Amniotic epithelial cell (primary cell): ENCODE results near the gene NCOA3.
"Not testable (repeated sequence)": the region's sequence is repeated elsewhere in the genome, so short reads cannot be mapped to it uniquely, and the experiment has no call there.

Experiments
- DNase-seq: peaks from one replicate; pipeline ENCODE4 v3.0.0-alpha.2; 2010; ENCODE audit warnings: low read depth

The NCOA3 gene

DNA sequence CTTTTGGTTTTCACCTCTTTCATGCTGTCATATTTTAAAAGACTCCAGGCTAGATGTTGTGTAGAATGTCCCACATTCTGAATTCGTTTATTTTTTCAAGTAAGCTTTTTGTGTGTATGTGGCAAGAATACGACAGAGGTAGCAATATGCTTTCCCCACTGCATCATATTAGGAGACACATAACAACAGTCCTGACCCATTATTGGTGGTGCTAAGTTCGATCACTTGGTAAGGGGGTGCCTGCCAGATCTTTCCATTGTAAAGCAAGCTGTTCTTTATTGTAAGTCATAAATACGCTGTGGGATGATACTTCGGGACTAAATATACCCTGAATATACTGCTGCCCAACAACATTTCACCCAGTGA is 588 bp upstream of the NCOA3 start:
- DNase-seq, result no peak

GRCh38 chr20:47502271-47503239 is 868 bp downstream of the NCOA3 start:
- DNase-seq, result peak; percentile 62

- no peak for DNase-seq
These were observed 2.0 kb downstream of the NCOA3 start for GRCh38 chr20:47503685-47504084.

DNA sequence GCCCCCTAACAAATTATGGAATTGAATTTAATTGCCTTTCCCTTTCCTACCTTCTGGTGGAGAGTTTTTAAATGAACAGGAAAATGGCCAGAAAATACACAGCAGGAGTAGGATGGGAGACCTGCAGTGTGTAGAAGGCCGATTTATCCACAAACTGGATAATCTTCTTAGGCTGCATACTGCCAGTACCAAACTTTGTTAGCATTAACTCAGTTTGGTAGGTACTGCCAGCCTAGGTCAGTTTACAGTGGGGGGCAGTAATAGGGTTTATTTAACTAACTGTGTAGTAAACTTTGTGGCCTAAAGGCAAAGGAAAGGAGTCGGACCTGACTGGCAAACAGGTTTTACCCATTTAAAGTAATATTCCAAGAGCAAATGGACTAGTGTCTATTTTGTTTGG is 4.6 kb downstream of the NCOA3 start:
- no peak for DNase-seq

GRCh38 chr20:47506850-47507249 is 5.2 kb downstream of the NCOA3 start:
- no peak for DNase-seq

DNA sequence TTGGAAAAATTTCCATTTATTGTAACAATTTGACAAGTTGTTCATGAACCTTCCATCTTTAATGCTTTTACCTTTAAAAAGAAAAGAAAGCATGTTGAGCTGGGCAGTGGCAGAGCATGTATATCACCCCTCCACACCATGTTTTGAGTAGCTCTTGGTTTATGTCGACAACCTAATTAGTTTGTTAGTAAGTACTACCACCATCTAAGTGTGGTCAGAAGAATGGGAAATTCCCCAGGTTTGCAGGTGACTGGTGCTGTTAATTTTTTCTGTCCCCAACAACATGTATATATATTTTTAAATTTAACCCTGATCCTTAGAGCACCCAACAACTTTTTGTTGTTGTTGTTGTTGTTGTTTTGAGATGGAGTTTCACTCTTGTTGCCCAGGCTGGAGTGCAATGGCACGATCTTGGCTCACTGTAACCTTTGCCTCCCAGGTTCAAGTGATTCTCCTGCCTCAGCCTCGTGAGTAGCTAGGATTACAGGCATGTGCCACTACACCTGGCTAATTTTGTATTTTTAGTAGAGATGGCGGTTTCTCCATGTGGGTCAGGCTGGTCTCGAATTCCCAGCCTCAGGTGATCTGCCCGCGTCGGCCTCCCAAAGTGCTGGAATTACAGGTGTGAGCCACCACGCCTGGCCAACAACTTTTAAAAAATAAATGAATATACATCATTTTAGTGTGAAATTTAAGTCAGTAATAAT is 5.7 kb downstream of the NCOA3 start:
- DNase-seq, result not testable (repeated sequence)

DNA sequence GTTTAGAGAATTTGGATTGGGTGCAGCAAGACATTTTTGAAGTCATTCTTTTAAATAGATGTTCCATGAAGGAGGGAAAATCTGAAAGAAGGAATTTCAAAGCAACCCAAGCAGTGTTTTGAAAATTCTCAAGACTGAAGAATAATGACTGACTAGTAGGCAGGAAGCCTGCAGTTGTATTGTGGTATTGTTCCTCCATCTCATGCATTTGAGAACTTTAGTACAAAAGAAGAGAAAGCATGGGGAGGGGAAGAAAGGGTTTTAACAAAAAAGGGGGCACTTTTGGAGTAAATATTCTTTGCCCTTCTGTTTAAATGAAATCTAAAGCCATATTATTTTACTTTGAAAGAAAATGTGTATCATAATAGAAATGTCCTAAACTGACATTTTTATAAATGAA is 6.6 kb downstream of the NCOA3 start:
- DNase-seq, result no peak

GRCh38 chr20:47509104-47509661 is 7.5 kb downstream of the NCOA3 start:
- no peak for DNase-seq

- no peak for DNase-seq
These were observed 8.0 kb downstream of the NCOA3 start for GRCh38 chr20:47509685-47510084.

DNA sequence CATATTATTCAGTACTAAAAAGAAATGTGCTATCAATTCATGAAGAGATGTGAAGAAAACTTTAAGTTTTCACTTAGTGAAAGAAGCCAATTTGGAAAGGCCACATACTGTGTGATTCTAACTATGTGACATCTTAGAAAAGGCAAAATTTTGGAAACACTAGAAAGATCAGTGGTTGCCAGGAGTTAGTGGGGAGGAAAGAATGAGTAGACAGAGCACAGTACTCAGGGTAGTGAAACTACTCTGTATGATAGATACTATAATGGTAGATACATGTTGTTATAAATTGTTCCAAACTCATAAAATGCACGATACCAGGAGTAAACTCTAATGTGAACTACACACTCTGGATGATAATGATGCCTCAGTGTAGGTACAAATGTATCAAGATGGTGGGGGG is 14.2 kb downstream of the NCOA3 start:
- no peak for DNase-seq

GRCh38 chr20:47521059-47521808 is 19.5 kb downstream of the NCOA3 start:
- DNase-seq, result no peak

- DNase-seq, result no peak
These were observed 22.5 kb downstream of the NCOA3 start for GRCh38 chr20:47524015-47524784.

GRCh38 chr20:47527004-47527800 is 25.5 kb downstream of the NCOA3 start:
- DNase-seq, result no peak

- peak; percentile 75 for DNase-seq
These were observed 28.2 kb downstream of the NCOA3 start for GRCh38 chr20:47529840-47530239.

GRCh38 chr20:47531458-47531857 is 29.8 kb downstream of the NCOA3 start:
- no peak for DNase-seq

DNA sequence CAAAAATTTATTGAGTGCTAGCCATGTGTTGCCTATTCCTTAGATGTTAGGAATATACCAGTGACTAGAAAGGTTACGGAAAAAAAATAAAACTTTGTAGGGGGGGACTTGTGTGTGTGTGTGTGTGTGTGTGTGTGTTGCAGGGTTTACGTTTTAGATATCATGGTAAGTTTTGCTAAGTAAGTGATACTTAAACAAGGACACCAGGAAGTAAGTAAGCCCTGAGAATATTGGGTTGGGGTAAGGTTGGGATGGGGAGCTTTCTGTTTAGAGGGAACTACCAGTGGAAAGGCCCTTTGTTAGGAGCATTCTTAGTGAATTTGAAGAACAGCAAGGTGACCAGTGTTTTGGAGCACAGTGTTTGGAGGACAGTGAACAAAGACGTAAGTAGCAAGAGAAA is 30.3 kb downstream of the NCOA3 start:
- no peak for DNase-seq

DNA sequence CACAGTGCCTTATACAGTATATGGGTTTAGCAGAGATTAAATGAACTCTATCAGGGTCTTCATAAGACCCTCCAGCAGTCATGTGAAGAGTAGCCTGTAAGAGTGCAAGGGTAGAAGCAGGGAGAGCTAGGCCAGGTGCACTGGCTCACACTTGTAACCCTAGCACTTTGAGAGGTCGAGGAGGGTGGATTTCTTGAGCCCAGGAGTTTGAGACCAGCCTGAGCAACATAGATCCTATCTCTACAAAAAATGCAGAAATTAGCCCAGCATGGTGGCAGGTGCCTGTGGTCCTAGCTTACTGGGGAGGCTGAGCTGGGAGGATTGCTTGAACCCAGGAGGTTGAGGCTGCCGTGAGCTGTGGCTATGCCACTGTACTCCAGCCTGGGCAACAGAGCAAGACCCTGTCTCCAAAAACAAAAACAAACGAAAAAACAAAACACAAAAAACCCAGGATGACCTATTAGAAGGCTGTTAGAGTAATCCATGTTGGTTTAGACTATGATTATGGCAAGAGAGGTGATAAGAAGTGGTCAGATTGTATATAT is 31.9 kb downstream of the NCOA3 start:
- no peak for DNase-seq

GRCh38 chr20:47534405-47534804 is 32.7 kb downstream of the NCOA3 start:
- no peak for DNase-seq

DNA sequence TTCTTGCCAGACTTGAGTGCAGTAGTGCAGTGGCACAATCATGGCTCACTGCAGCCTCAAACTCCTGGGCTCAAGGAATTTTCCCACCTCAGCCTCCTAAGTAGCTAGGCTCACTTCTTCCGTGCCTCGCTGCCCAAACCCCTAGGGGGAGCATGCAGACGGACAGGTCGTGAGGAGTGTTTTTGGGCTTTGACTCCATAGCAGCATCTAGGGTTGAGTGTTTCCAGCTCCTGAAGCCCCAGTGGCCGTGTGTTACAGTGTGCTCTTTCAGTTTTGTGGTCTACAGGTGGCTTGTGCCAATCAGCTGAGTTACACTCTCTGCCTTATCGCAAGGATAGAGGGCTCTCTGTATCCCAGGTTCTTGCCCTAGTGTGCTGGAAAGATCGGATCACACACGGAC is 33.4 kb downstream of the NCOA3 start:
- DNase-seq, result no peak

DNA sequence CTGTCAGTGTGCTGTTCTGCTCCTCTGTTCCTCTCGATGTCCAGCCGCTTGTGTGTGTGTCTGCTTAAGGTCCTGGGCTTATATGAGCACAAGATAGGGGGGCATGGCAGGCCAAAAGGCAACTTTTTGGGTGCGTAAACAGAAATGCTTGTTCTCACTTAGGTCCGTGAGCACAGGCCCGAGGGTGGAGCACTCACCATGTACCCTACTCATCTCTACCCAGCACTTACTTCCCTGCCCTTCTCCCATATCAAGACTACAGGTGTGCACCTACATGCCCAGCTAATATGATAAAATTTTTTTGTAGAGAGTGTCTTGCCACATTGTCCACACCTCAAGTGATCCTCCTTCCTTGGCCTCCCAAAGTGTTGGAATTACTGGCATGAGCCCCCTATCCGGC is 34.3 kb downstream of the NCOA3 start:
- no peak for DNase-seq
